ENCODE measurements around the gene DTNA. TPM values are rescaled to one million over a fixed set of nuclear protein-coding genes. Genes with fewer than 3 reads are reported as not detected.

DTNA gene
- total RNA-seq, 3 donors from 2014 or later (not counting 1 experiment from before 2014, with no cell fraction given): 0.33 TPM; not detected in 2

DNA sequence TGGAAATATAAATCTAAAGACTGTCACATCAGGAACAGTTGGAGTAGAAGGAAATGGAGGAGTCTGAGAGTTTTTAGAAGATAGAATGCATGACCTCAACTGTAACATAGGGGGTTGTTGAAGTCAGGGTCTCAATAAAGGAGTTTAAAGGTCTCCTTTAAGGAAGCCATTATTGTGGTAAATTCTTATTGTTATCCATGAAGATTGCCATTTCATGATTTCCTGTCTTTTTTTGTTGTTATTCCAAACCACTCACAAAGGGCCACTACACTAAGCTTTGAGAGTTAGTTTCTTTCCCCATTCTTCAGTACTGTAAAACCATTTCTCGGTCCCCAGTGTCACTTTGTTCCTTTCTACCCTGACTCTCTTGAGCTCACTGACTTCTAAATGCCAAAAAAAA, 134.0 kb downstream of the DTNA start:
- H3K9me3 Mint-ChIP-seq: no peaks in the 10 kb centered on the region
- no peaks in the 10 kb centered on the region for H3K4me1 ChIP-seq (ENCODE audit: control insufficient read depth, insufficient read depth, low read length)
- H3K27me3 Mint-ChIP-seq (ENCODE audit: low read depth in 2 of 2): peaks cover 23 to 54% of the 10 kb centered on the region in 2 donors
- no peaks in the 10 kb centered on the region for H3K36me3 ChIP-seq (ENCODE audit: control insufficient read depth, insufficient read depth, low read length)
- H3K36me3 Mint-ChIP-seq: no peaks in the 10 kb centered on the region
- no peak for DNase-seq
- peaks cover 2% of the 10 kb centered on the region for H3K27me3 ChIP-seq (ENCODE audit: control insufficient read depth, insufficient read depth, low read length)
- 89% methylated on average over 1 of the region's 1 CpG for WGBS (ENCODE audit: insufficient coverage)
- no peak overlapping the region for H3K4me3 Mint-ChIP-seq
- TF ChIP-seq, protein P1, sequence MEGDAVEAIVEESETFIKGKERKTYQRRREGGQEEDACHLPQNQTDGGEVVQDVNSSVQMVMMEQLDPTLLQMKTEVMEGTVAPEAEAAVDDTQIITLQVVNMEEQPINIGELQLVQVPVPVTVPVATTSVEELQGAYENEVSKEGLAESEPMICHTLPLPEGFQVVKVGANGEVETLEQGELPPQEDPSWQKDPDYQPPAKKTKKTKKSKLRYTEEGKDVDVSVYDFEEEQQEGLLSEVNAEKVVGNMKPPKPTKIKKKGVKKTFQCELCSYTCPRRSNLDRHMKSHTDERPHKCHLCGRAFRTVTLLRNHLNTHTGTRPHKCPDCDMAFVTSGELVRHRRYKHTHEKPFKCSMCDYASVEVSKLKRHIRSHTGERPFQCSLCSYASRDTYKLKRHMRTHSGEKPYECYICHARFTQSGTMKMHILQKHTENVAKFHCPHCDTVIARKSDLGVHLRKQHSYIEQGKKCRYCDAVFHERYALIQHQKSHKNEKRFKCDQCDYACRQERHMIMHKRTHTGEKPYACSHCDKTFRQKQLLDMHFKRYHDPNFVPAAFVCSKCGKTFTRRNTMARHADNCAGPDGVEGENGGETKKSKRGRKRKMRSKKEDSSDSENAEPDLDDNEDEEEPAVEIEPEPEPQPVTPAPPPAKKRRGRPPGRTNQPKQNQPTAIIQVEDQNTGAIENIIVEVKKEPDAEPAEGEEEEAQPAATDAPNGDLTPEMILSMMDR (IDR thresholded peaks at IDR 0.05): no peak
- H3K27ac ChIP-seq (ENCODE audit: low read length): no peak overlapping the region
- no peaks in the 10 kb centered on the region for H3K9me3 ChIP-seq (ENCODE audit: control insufficient read depth, insufficient read depth, low read length)
- intact Hi-C loops (cut with micrococcal nuclease): no loop called here
- no peak for ATAC-seq
- H3K27ac Mint-ChIP-seq: no peak overlapping the region
- no peaks in the 10 kb centered on the region for H3K4me1 Mint-ChIP-seq
- no peak overlapping the region for H3K4me3 ChIP-seq (ENCODE audit: low read length)

DNA sequence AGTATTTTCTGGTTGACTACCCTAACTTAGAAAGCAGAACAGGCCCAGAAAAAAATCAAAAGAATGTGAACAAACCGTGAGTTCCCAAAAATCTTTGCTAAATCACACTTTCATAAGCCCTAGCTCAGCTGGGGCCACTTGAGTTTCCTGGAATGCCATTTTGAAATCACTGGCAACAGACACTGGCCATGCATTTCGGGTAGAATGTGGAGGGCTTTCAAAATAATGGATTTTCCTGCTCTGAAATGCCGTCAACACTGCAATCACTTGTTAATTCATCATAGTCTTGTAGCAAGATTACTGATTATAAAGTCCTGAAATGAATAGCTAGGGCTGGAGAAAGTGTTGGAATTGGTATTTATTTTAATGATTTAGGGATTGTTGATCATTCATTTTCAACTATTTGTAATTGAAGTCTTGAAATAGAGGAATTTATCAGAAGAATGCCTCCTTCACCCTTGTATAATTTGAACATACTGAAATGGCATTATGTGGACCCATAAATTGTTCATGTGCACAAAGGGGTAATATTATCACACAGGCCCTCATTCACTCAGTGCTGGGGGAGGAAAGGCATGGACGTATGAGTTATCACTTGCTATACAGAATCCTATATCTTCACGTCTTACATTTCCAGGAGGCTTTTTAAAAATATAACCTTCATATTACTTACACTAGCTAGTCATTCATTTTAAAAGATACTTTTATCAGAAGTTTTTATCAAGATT, 134.8 kb downstream of the DTNA start:
- H3K4me1 ChIP-seq (ENCODE audit: control insufficient read depth, insufficient read depth, low read length): no peaks in the 10 kb centered on the region
- TF ChIP-seq, protein P1 (IDR thresholded peaks at IDR 0.05): no peak
- H3K9me3 ChIP-seq (ENCODE audit: control insufficient read depth, insufficient read depth, low read length): no peaks in the 10 kb centered on the region
- Mint-ChIP-seq H3K4me3 (no peak overlapping the region), H3K4me1 (no peaks in the 10 kb centered on the region), H3K27ac (no peak overlapping the region), H3K27me3 (ENCODE audit: low read depth in 2 of 2) (peaks cover 28 to 50% of the 10 kb centered on the region in 2 donors), H3K36me3 (no peaks in the 10 kb centered on the region), H3K9me3 (no peaks in the 10 kb centered on the region)
- intact Hi-C loops (cut with micrococcal nuclease): no loop called here
- no peak for DNase-seq
- H3K27me3 ChIP-seq (ENCODE audit: control insufficient read depth, insufficient read depth, low read length): peaks cover 2% of the 10 kb centered on the region
- no peaks in the 10 kb centered on the region for H3K36me3 ChIP-seq (ENCODE audit: control insufficient read depth, insufficient read depth, low read length)
- no peak overlapping the region for H3K27ac ChIP-seq (ENCODE audit: low read length)
- ATAC-seq: no peak
- WGBS (ENCODE audit: insufficient coverage): 76% methylated on average over 4 of the region's 5 CpGs
- no peak overlapping the region for H3K4me3 ChIP-seq (ENCODE audit: low read length)

DNA sequence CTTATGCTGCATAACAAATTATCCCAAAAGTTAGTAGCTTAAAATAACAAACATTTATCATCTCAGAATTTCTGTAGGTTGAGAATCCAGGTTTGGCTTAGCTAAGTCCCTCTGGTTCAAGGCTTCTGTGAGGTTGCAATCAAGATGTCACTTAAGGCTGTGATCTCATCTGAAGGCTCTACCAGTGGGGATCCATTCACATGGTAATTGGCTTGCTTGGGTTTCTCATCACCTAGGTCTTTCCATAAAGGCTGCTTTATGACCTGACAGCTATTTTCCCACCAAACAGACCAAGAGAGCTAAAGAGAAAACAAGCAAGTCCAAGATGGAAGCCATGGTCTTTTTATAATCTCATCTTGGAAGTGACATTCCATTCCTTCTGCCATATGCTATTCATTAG, 137.3 kb downstream of the DTNA start:
- H3K27me3 Mint-ChIP-seq (ENCODE audit: low read depth in 2 of 2): peaks cover 27 to 33% of the 10 kb centered on the region in 2 donors
- intact Hi-C loops (cut with micrococcal nuclease): no loop called here

More for the DNA sequence above, 137.3 kb downstream of the DTNA start:
- no peaks in the 10 kb centered on the region for H3K9me3 Mint-ChIP-seq
- DNase-seq (no peak), ATAC-seq (no peak)
- Histone ChIP-seq H3K27ac (ENCODE audit: low read length) (no peak overlapping the region), H3K9me3 (ENCODE audit: control insufficient read depth, insufficient read depth, low read length) (no peaks in the 10 kb centered on the region), H3K4me3 (ENCODE audit: low read length) (no peak overlapping the region), H3K4me1 (ENCODE audit: control insufficient read depth, insufficient read depth, low read length) (no peaks in the 10 kb centered on the region), H3K36me3 (ENCODE audit: control insufficient read depth, insufficient read depth, low read length) (no peaks in the 10 kb centered on the region), H3K27me3 (ENCODE audit: control insufficient read depth, insufficient read depth, low read length) (peaks cover 2% of the 10 kb centered on the region)
- TF ChIP-seq, protein P1 (IDR thresholded peaks at IDR 0.05): no peak
- H3K4me1 Mint-ChIP-seq: no peaks in the 10 kb centered on the region
- H3K4me3 Mint-ChIP-seq: no peak overlapping the region
- H3K27ac Mint-ChIP-seq: no peak overlapping the region
- no peaks in the 10 kb centered on the region for H3K36me3 Mint-ChIP-seq

Data from natural killer cell (primary cell).